HepG2 (cell line): ENCODE results near the gene DRAM1. TPM values are rescaled to one million over a fixed set of nuclear protein-coding genes. Genes with fewer than 3 reads are reported as not detected.

Experiments
- ARID3A ChIP-seq: IDR thresholded peaks from 2 replicates; pipeline ENCODE4 v1.6.1; 2012; ENCODE audit warnings: low read depth, low read length, improper control_type of control experiment
- CBX1 ChIP-seq: IDR thresholded peaks from one replicate; pipeline ENCODE4 v1.6.1; 2016; ENCODE audit warnings: antibody characterized with exemption, low read depth
- EP300 ChIP-seq, 3 experiments: sonication (generic) in 1 of 3; formaldehyde crosslinking in 1 of 3; IDR thresholded peaks; 2 replicates each; pipeline versions ENCODE4 v1.5.1 to v1.6.1; 2011 to 2020; ENCODE audit warnings: low read depth in 2 of 3, low read length in 2 of 3, borderline replicate concordance in 1 of 3, improper control_type of control experiment in 1 of 3, mild to moderate bottlenecking in 1 of 3, missing genetic modification reagents in 1 of 3, moderate library complexity in 1 of 3
- IRF9 ChIP-seq: sonication (generic); formaldehyde crosslinking; IDR thresholded peaks from 2 replicates; pipeline ENCODE4 v1.8.0; 2022; ENCODE audit warnings: missing genetic modification reagents, mild to moderate bottlenecking, borderline replicate concordance
- PHB2 ChIP-seq: fragments of 450-650 bp; IDR thresholded peaks from 2 replicates; pipeline ENCODE4 v1.6.1; 2018; ENCODE audit not compliant: partially characterized antibody
- PPARG ChIP-seq: conservative IDR thresholded peaks from 2 replicates; pipeline ENCODE4 v1.6.1; 2016; ENCODE audit warnings: missing biosample characterization, missing genetic modification reagents
- SAP130 ChIP-seq: IDR thresholded peaks from 2 replicates; pipeline ENCODE4 v1.6.1; 2016; ENCODE audit warnings: low read depth
- UBTF ChIP-seq: sonication (generic); formaldehyde crosslinking; IDR thresholded peaks from 2 replicates; pipeline ENCODE4 v1.4.0; 2020; ENCODE audit warnings: mild to moderate bottlenecking, missing genetic modification reagents
- ZBTB46 ChIP-seq: sonication (generic); formaldehyde crosslinking; IDR thresholded peaks from 2 replicates; pipeline ENCODE4 v1.4.0; 2020; ENCODE audit warnings: mild to moderate bottlenecking, missing genetic modification reagents, borderline replicate concordance
- ZNF12 ChIP-seq: sonication (generic); formaldehyde crosslinking; IDR thresholded peaks from 2 replicates; pipeline ENCODE4 v1.5.0; 2020; ENCODE audit warnings: missing genetic modification reagents
- ZNF567 ChIP-seq: sonication (generic); formaldehyde crosslinking; IDR thresholded peaks from 2 replicates; pipeline ENCODE4 v1.8.1; 2023; ENCODE audit warnings: mild to moderate bottlenecking, missing genetic modification reagents, borderline replicate concordance
- polyA plus RNA-seq, 8 experiments: library from polyadenylated mRNA; depleted of rRNA in 3 of 8; stranded (reverse) in 7 of 8; unstranded in 1 of 8; fragments of >200 nt; fragmentation: Illumina TruSeq in 4 of 8; extraction: Trizol in 4 of 8; gene quantifications; 2 replicates each; pipeline versions ENCODE4 v1.2.1 to v1.2.3, GENCODE V29; 2011 to 2016; ENCODE audit warnings: low read depth in 4 of 8, missing spikeins in 1 of 8, mixed read lengths in 1 of 8; ENCODE audit not compliant: insufficient read depth in 1 of 8
- total RNA-seq, 5 experiments: library from RNA; depleted of rRNA; stranded (reverse); fragments of >200 nt; fragmentation: Illumina TruSeq; extraction: Trizol; gene quantifications; 2 replicates each; pipeline ENCODE4 v1.2.3, GENCODE V29; 2016; ENCODE audit warnings: low read depth in 1 of 5
- TF ChIP-seq, protein P1 (sequence below): fragments of 450-650 bp; IDR thresholded peaks from 2 replicates; pipeline ENCODE4 v1.6.1; 2016
- TF ChIP-seq, protein P2 (sequence below): sonication (generic); formaldehyde crosslinking; IDR thresholded peaks from 2 replicates; pipeline ENCODE4 v1.5.0; 2020; ENCODE audit warnings: mild to moderate bottlenecking, missing genetic modification reagents, moderate library complexity
- TF ChIP-seq, protein P3 (sequence below): sonication (generic); formaldehyde crosslinking; IDR thresholded peaks from 2 replicates; pipeline ENCODE4 v1.9.0; 2022; ENCODE audit warnings: missing genetic modification reagents, mild to moderate bottlenecking, borderline replicate concordance

DRAM1 gene
- total and polyA plus RNA-seq, 2 of the 13 experiments (the other 11 are each of a cell fraction or from before 2014, with no cell fraction given): 20.9 to 32.6 TPM

GRCh38 chr12:101830367-101831325 is 46.7 kb upstream of the DRAM1 start, which contains the start of gene GNPTAB (continued):
- TF ChIP-seq EP300 (IDR thresholded peaks at IDR 0.05; ENCODE audit: low read depth in 2 of 2, low read length in 2 of 2): no peak
- TF ChIP-seq EP300 (CRISPR knock-in tag; IDR thresholded peaks at IDR 0.05; ENCODE audit: borderline replicate concordance): no peak
- TF ChIP-seq, protein P1, sequence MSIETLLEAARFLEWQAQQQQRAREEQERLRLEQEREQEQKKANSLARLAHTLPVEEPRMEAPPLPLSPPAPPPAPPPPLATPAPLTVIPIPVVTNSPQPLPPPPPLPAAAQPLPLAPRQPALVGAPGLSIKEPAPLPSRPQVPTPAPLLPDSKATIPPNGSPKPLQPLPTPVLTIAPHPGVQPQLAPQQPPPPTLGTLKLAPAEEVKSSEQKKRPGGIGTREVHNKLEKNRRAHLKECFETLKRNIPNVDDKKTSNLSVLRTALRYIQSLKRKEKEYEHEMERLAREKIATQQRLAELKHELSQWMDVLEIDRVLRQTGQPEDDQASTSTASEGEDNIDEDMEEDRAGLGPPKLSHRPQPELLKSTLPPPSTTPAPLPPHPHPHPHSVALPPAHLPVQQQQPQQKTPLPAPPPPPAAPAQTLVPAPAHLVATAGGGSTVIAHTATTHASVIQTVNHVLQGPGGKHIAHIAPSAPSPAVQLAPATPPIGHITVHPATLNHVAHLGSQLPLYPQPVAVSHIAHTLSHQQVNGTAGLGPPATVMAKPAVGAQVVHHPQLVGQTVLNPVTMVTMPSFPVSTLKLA: no peak
- no peak for TF ChIP-seq PHB2
- TF ChIP-seq, protein P2, sequence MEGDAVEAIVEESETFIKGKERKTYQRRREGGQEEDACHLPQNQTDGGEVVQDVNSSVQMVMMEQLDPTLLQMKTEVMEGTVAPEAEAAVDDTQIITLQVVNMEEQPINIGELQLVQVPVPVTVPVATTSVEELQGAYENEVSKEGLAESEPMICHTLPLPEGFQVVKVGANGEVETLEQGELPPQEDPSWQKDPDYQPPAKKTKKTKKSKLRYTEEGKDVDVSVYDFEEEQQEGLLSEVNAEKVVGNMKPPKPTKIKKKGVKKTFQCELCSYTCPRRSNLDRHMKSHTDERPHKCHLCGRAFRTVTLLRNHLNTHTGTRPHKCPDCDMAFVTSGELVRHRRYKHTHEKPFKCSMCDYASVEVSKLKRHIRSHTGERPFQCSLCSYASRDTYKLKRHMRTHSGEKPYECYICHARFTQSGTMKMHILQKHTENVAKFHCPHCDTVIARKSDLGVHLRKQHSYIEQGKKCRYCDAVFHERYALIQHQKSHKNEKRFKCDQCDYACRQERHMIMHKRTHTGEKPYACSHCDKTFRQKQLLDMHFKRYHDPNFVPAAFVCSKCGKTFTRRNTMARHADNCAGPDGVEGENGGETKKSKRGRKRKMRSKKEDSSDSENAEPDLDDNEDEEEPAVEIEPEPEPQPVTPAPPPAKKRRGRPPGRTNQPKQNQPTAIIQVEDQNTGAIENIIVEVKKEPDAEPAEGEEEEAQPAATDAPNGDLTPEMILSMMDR (CRISPR knock-in tag): peak; percentile 86
- peak; percentile 80; the same call in 1 of the 2 replicates for TF ChIP-seq IRF9
- peak; percentile 61; the same call in 1 of the 2 replicates for TF ChIP-seq UBTF (CRISPR knock-in tag)
- no peak for TF ChIP-seq ZBTB46 (CRISPR knock-in tag)
- 0 out of 2 replicates have a peak, but pooled peaks have one; percentile 16 for TF ChIP-seq ZNF567 (CRISPR knock-in tag)
- no peak for TF ChIP-seq ZNF12 (CRISPR knock-in tag)
- TF ChIP-seq, protein P3, sequence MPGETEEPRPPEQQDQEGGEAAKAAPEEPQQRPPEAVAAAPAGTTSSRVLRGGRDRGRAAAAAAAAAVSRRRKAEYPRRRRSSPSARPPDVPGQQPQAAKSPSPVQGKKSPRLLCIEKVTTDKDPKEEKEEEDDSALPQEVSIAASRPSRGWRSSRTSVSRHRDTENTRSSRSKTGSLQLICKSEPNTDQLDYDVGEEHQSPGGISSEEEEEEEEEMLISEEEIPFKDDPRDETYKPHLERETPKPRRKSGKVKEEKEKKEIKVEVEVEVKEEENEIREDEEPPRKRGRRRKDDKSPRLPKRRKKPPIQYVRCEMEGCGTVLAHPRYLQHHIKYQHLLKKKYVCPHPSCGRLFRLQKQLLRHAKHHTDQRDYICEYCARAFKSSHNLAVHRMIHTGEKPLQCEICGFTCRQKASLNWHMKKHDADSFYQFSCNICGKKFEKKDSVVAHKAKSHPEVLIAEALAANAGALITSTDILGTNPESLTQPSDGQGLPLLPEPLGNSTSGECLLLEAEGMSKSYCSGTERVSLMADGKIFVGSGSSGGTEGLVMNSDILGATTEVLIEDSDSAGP (CRISPR knock-in tag): no peak; the same call in 1 of the 2 replicates
- TF ChIP-seq CBX1: no peak
- TF ChIP-seq PPARG: no peak
- TF ChIP-seq SAP130 (CRISPR knock-in tag): peak; percentile 34
- TF ChIP-seq ARID3A: 0 out of 2 replicates have a peak, but pooled peaks have one; percentile 49
